HCT116 (cell line): ENCODE measurements around the gene OR1M1. TPM values are rescaled to one million over a fixed set of nuclear protein-coding genes. Genes with fewer than 3 reads are reported as not detected.

Experiments
- ATAC-seq: fragments of 200-7000 bp; cut with Tn5 transposase; 2 replicates; pipeline ENCODE4 v1.9.1; 2020; ENCODE audit warnings: mild to moderate bottlenecking, moderate library complexity
- Bru-seq: library from RNA; stranded (reverse); fragments of 400-500 nt; gene quantifications from one replicate; lab custom pipeline; 2021; lab: Mats Ljungman, UMichigan
- BruChase-seq, 2 experiments: library from RNA; stranded (reverse); fragments of 400-500 nt; gene quantifications; one replicate each; lab custom pipeline; 2021; lab: Mats Ljungman, UMichigan
- BruUV-seq: library from RNA; stranded (reverse); fragments of 400-500 nt; replicated peaks from 2 replicates; lab custom pipeline; 2021; lab: Mats Ljungman, UMichigan
- CTCF ChIA-PET: fragments of 300-600 bp; sonication (Branson Sonifier 250); formaldehyde crosslinking; loops from one replicate; lab custom pipeline; 2021; ENCODE audit warnings: antibody characterized with exemption; lab: Charles Lee
- POLR2A ChIA-PET: fragments of 300-600, 350-600 bp; sonication (Branson Sonifier 250); formaldehyde crosslinking; loops from one replicate; lab custom pipeline; 2021; ENCODE audit warnings: antibody characterized with exemption; lab: Charles Lee
- RAD21 ChIA-PET, 2 experiments: fragments of 300-600 bp; sonication (Branson Sonifier 250); formaldehyde crosslinking; loops; one replicate each; lab custom pipeline; 2023; ENCODE audit warnings: low total read pairs in 2 of 2; ENCODE audit not compliant: uncharacterized antibody in 2 of 2, unreplicated experiment in 2 of 2, low non-redundant PET in 1 of 2; lab: Charles Lee
- DNase-seq: peaks from one replicate; pipeline ENCODE4 v3.0.0-alpha.2; 2010; ENCODE audit warnings: low read depth, low spot score
- H2AFZ ChIP-seq: fragments of 200-600 bp; shearing (Covaris generic), sonication (generic); 2 replicates; pipeline ENCODE4 v1.6.1; 2017; ENCODE audit warnings: low read depth, mixed run types, mixed read lengths, antibody characterized with exemption, low read length; ENCODE audit not compliant: poor library complexity, severe bottlenecking
- H3K27ac ChIP-seq: 2 replicates; pipeline ENCODE4 v1.5.1; 2012; ENCODE audit warnings: low read depth, low read length
- H3K27me3 ChIP-seq: fragments of 200-600 bp; sonication (generic); 2 replicates; pipeline ENCODE4 v1.6.1; 2016; ENCODE audit warnings: mixed run types, low read length, mixed read lengths; ENCODE audit not compliant: insufficient read depth
- H3K36me3 ChIP-seq, 2 experiments: fragments of 200-500 bp in 1 of 2; fragments of 200-600 bp in 1 of 2; sonication (Bioruptor generic) in 1 of 2; sonication (generic) in 1 of 2; 2 replicates each; pipeline versions ENCODE4 v1.5.1 to v1.6.1; 2014 to 2016; ENCODE audit warnings: low read length in 2 of 2, inconsistent platforms in 1 of 2, mixed read lengths in 1 of 2, mixed run types in 1 of 2; ENCODE audit not compliant: insufficient read depth in 2 of 2, control insufficient read depth in 1 of 2
- H3K4me1 ChIP-seq, 2 experiments: fragments of 200-600 bp in 1 of 2; sonication (generic) in 1 of 2; 2 replicates each; pipeline versions ENCODE4 v1.5.1 to v1.6.1; 2012 to 2017; ENCODE audit warnings: low read length in 2 of 2, inconsistent platforms in 1 of 2, mild to moderate bottlenecking in 1 of 2, mixed read lengths in 1 of 2, mixed run types in 1 of 2, moderate library complexity in 1 of 2; ENCODE audit not compliant: insufficient read depth in 2 of 2, control insufficient read depth in 1 of 2
- H3K4me2 ChIP-seq: fragments of 200-600 bp; sonication (generic); 2 replicates; pipeline ENCODE4 v1.6.1; 2017; ENCODE audit warnings: mixed run types, low read length, mixed read lengths
- H3K4me3 ChIP-seq, 2 experiments: fragments of 200-600 bp in 1 of 2; sonication (generic) in 1 of 2; replicated peaks in 1 of 2; 2 replicates each; pipeline ENCODE4 v1.5.1; 2011 to 2016; ENCODE audit warnings: low read length in 2 of 2, control low read depth in 1 of 2, low read depth in 1 of 2, mild to moderate bottlenecking in 1 of 2, mixed read lengths in 1 of 2, mixed run types in 1 of 2
- H3K79me2 ChIP-seq: fragments of 200-600 bp; sonication (generic); 2 replicates; pipeline ENCODE4 v1.6.1; 2017; ENCODE audit warnings: mild to moderate bottlenecking, mixed run types, low read length, moderate library complexity, mixed read lengths; ENCODE audit not compliant: insufficient read depth
- H3K9ac ChIP-seq: fragments of 200-600 bp; sonication (generic); 2 replicates; pipeline ENCODE4 v1.6.1; 2016; ENCODE audit warnings: low read length, mixed read lengths
- H3K9me2 ChIP-seq: fragments of 200-600 bp; sonication (generic), shearing (Covaris generic); 2 replicates; pipeline ENCODE4 v1.6.1; 2017; ENCODE audit warnings: mixed run types, mild to moderate bottlenecking, moderate library complexity; ENCODE audit not compliant: insufficient read depth
- H3K9me3 ChIP-seq, 2 experiments: fragments of 200-500 bp in 1 of 2; fragments of 200-600 bp in 1 of 2; sonication (Bioruptor generic) in 1 of 2; sonication (generic) in 1 of 2; 2 replicates each; pipeline ENCODE4 v1.6.1; 2014 to 2017; ENCODE audit warnings: low read length in 2 of 2, mixed read lengths in 2 of 2, inconsistent platforms in 1 of 2, low read depth in 1 of 2, mild to moderate bottlenecking in 1 of 2, mixed run types in 1 of 2, moderate library complexity in 1 of 2; ENCODE audit not compliant: control insufficient read depth in 1 of 2, insufficient read depth in 1 of 2
- H4K20me1 ChIP-seq: fragments of 200-600 bp; sonication (generic), shearing (Covaris generic); 2 replicates; pipeline ENCODE4 v1.6.1; 2017; ENCODE audit warnings: mixed run types, mild to moderate bottlenecking, moderate library complexity; ENCODE audit not compliant: insufficient read depth
- ATF3 ChIP-seq: IDR thresholded peaks from 2 replicates; pipeline ENCODE4 v1.6.1; 2012
- CBX3 ChIP-seq: IDR thresholded peaks from 2 replicates; pipeline ENCODE4 v1.6.1; 2012; ENCODE audit warnings: low read depth
- CTCF ChIP-seq, 3 experiments: fragments of 200-600 bp in 1 of 3; sonication (generic) in 1 of 3; IDR thresholded peaks in 2 of 3; conservative IDR thresholded peaks in 1 of 3; 2 replicates each; pipeline ENCODE4 v1.5.1; 2012 to 2017; ENCODE audit warnings: low read depth in 2 of 3, low read length in 2 of 3, antibody characterized with exemption in 1 of 3, borderline replicate concordance in 1 of 3, control low read depth in 1 of 3, mild to moderate bottlenecking in 1 of 3, mixed read lengths in 1 of 3, mixed run types in 1 of 3, moderate library complexity in 1 of 3; ENCODE audit not compliant: insufficient read depth in 1 of 3
- EGR1 ChIP-seq: IDR thresholded peaks from 2 replicates; pipeline ENCODE4 v1.6.1; 2012; ENCODE audit warnings: low read depth
- ELF1 ChIP-seq: IDR thresholded peaks from 2 replicates; pipeline ENCODE4 v1.6.1; 2012; ENCODE audit warnings: low read depth, borderline replicate concordance
- EZH2 ChIP-seq: fragments of 200-600 bp; sonication (generic); IDR thresholded peaks from 2 replicates; pipeline ENCODE4 v1.6.1; 2017; ENCODE audit warnings: antibody characterized with exemption, mixed run types
- EZH2phosphoT487 ChIP-seq: fragments of 200-600 bp; IDR thresholded peaks from 2 replicates; pipeline ENCODE4 v1.6.1; 2018; ENCODE audit warnings: antibody characterized with exemption, borderline replicate concordance
- FOSL1 ChIP-seq: IDR thresholded peaks from 2 replicates; pipeline ENCODE4 v1.6.1; 2012; ENCODE audit warnings: low read depth
- JUND ChIP-seq: IDR thresholded peaks from 2 replicates; pipeline ENCODE4 v1.6.1; 2012
- MAX ChIP-seq: IDR thresholded peaks from 2 replicates; pipeline ENCODE4 v1.6.1; 2012
- POLR2A ChIP-seq: IDR thresholded peaks from 2 replicates; pipeline ENCODE4 v1.7.0; 2011; ENCODE audit warnings: borderline replicate concordance; ENCODE audit not compliant: insufficient read depth, insufficient read length; ENCODE audit errors: extremely low read depth
- POLR2AphosphoS5 ChIP-seq: IDR thresholded peaks from 2 replicates; pipeline ENCODE4 v1.6.1; 2011; ENCODE audit warnings: mild to moderate bottlenecking, low read depth, low read length, moderate library complexity
- RAD21 ChIP-seq: IDR thresholded peaks from 2 replicates; pipeline ENCODE4 v1.6.1; 2012; ENCODE audit warnings: low read depth, mild to moderate bottlenecking
- SP1 ChIP-seq: IDR thresholded peaks from 2 replicates; pipeline ENCODE4 v1.6.1; 2012; ENCODE audit warnings: low read depth
- SRF ChIP-seq: IDR thresholded peaks from 2 replicates; pipeline ENCODE4 v1.6.1; 2012; ENCODE audit warnings: low read depth
- TCF7L2 ChIP-seq: IDR thresholded peaks from 2 replicates; pipeline ENCODE4 v1.7.0; 2011; ENCODE audit warnings: borderline replicate concordance, inconsistent platforms; ENCODE audit not compliant: insufficient read depth, insufficient read length; ENCODE audit errors: extremely low read depth
- YY1 ChIP-seq: IDR thresholded peaks from 2 replicates; pipeline ENCODE4 v1.6.1; 2011; ENCODE audit warnings: low read length, low read depth, moderate library complexity, mild to moderate bottlenecking; ENCODE audit not compliant: insufficient replicate concordance; ENCODE audit errors: extremely low read depth
- ZFX ChIP-seq: fragments of 450-650 bp; IDR thresholded peaks from 2 replicates; pipeline ENCODE4 v1.6.1; 2017
- ZNF274 ChIP-seq: fragments of 200-500 bp; sonication (Bioruptor generic); IDR thresholded peaks from 2 replicates; pipeline ENCODE4 v1.6.1; 2014; ENCODE audit warnings: mild to moderate bottlenecking, low read depth, low read length, inconsistent platforms
- intact Hi-C: fragments of 100-400 bp; cut with micrococcal nuclease; formaldehyde crosslinking; loops from 2 replicates; pipeline ENCODE4 v1.10.0; 2022
- long read RNA-seq: library from polyadenylated mRNA; unstranded; transcript quantifications from one replicate; pipeline ENCODE4 v2.0.0, GENCODE V29; 2021; ENCODE audit not compliant: unreplicated experiment
- polyA plus RNA-seq: library from polyadenylated mRNA; unstranded; fragments of >200 nt; gene quantifications from 2 replicates; pipeline ENCODE4 v1.2.1, GENCODE V29; 2012; ENCODE audit warnings: missing spikeins
- total RNA-seq: library from RNA; stranded (reverse); gene quantifications from one replicate; pipeline ENCODE4 v1.2.1, GENCODE V29; 2021; ENCODE audit not compliant: unreplicated experiment
- TF ChIP-seq, protein P1 (sequence below): IDR thresholded peaks from 2 replicates; pipeline ENCODE4 v1.6.1; 2011; ENCODE audit warnings: mild to moderate bottlenecking, low read length, moderate library complexity; ENCODE audit not compliant: insufficient replicate concordance; ENCODE audit errors: extremely low read depth

OR1M1 gene, protein sequence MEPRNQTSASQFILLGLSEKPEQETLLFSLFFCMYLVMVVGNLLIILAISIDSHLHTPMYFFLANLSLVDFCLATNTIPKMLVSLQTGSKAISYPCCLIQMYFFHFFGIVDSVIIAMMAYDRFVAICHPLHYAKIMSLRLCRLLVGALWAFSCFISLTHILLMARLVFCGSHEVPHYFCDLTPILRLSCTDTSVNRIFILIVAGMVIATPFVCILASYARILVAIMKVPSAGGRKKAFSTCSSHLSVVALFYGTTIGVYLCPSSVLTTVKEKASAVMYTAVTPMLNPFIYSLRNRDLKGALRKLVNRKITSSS
- total RNA-seq (not detected), Bru-seq, nascent RNA (not detected), BruChase-seq, experiment 1, labeled RNA remaining after a 6-hour chase (not detected), BruChase-seq, experiment 2, labeled RNA remaining after a 2-hour chase (not detected)
- not detected in 2 replicates for polyA plus RNA-seq
- long read RNA-seq: 0 reads

- Histone ChIP-seq H2AFZ (no peak within 1 kb of the TSS), H3K79me2 (no peaks in the 10 kb centered on the region), H4K20me1 (no peaks in the 10 kb centered on the region), H3K4me1 (no peaks in the 10 kb centered on the region), H3K36me3 (no peaks in the 10 kb centered on the region), H3K9me3 (no peaks in the 10 kb centered on the region), H3K4me2 (no peak within 1 kb of the TSS), H3K9me2 (no peaks in the 10 kb centered on the region), H3K9ac (no peak within 1 kb of the TSS), H3K4me3 (no peak within 1 kb of the TSS), H3K27ac (no peak within 1 kb of the TSS), H3K27me3 (no peaks in the 10 kb centered on the region)
- ATAC-seq: no peak
- DNase-seq: no peak
- intact Hi-C loops: no loop called here
- POLR2A ChIA-PET: no interaction called here
- no TSS peak for BruUV-seq
- RAD21 ChIA-PET: no interaction called here
- no peak for TF ChIP-seq ZNF274
- no peak for TF ChIP-seq MAX
- no peak for TF ChIP-seq POLR2A
- TF ChIP-seq YY1: no peak
- TF ChIP-seq POLR2AphosphoS5: no peak
- no peak for TF ChIP-seq FOSL1
- TF ChIP-seq JUND: no peak
- no peak for TF ChIP-seq EZH2
- no peak for TF ChIP-seq ELF1
- no peak for TF ChIP-seq CTCF (IDR thresholded peaks at IDR 0.05 in 2 of 3, conservative IDR thresholded peaks at IDR 0.05 in 1 of 3; ENCODE audit: borderline replicate concordance in 1 of 3, insufficient read depth in 1 of 3, low read depth in 2 of 3, low read length in 2 of 3)
- TF ChIP-seq, protein P1, sequence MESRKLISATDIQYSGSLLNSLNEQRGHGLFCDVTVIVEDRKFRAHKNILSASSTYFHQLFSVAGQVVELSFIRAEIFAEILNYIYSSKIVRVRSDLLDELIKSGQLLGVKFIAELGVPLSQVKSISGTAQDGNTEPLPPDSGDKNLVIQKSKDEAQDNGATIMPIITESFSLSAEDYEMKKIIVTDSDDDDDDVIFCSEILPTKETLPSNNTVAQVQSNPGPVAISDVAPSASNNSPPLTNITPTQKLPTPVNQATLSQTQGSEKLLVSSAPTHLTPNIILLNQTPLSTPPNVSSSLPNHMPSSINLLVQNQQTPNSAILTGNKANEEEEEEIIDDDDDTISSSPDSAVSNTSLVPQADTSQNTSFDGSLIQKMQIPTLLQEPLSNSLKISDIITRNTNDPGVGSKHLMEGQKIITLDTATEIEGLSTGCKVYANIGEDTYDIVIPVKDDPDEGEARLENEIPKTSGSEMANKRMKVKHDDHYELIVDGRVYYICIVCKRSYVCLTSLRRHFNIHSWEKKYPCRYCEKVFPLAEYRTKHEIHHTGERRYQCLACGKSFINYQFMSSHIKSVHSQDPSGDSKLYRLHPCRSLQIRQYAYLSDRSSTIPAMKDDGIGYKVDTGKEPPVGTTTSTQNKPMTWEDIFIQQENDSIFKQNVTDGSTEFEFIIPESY: no peak
- no peak for TF ChIP-seq EZH2phosphoT487
- TF ChIP-seq EGR1: no peak
- TF ChIP-seq ATF3: no peak
- no peak for TF ChIP-seq SP1
- TF ChIP-seq ZFX: no peak
- TF ChIP-seq RAD21: no peak
- TF ChIP-seq CBX3: no peak
- TF ChIP-seq TCF7L2: no peak
- TF ChIP-seq SRF: no peak
- CTCF ChIA-PET: no interaction called here
Measured at GRCh38 chr19:9086761-9087160, at the start of gene OR1M1. TSS of gene OR1M1 (plus strand) at chr19:9087061. CDS start at chr19:9093245, 6,184 bp downstream.
